ENCODE results near the gene NBL1. TPM values are rescaled to one million over a fixed set of nuclear protein-coding genes. Genes with fewer than 3 reads are reported as not detected.

The NBL1 gene
- total and polyA plus RNA-seq, 10 of the 15 experiments (the other 5 are each of a cell fraction or from before 2014, with no cell fraction given), result 0.13 to 2.4 (median 0.81) TPM; not detected in 1

DNA sequence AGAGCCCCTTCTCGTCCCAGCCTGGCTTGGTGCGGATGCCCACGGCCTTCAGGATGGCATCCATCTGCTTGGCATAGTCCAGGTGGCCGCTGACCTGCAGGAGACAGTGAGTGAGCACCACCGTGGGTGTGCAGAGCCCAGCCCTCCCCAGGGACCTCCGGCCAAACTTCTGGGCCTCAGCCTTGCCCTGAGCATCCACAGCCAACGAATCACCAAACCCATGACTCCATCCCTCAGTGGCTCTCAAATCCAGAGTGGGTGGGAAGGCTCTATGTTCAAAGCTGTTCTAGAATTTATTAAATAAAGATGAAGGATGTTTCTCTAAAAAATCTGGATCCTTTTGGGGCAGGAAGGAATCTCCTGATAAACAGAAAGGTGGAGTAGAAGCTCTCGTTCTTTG, 39.2 kb downstream of the NBL1 start (continued):
- TF ChIP-seq E2F8 (IDR thresholded peaks at IDR 0.05; ENCODE audit: low read depth, partially characterized antibody), result no peak
- TF ChIP-seq ZNF384 (IDR thresholded peaks at IDR 0.05; ENCODE audit: borderline replicate concordance, low read depth, low read length), result no peak

GRCh38 chr1:19684677-19685076, 40.6 kb downstream of the NBL1 start:
- Histone ChIP-seq H3K4me2 (ENCODE audit: control insufficient read depth, insufficient read depth) (no peak overlapping the region), H3K27me3 (replicated peaks in 1 of 2; ENCODE audit: control insufficient read depth in 2 of 2, insufficient read depth in 2 of 2, low read length in 1 of 2) (no peaks in the 10 kb centered on the region), H3K9me3 (replicated peaks; ENCODE audit: control insufficient read depth, insufficient read depth, low read length) (peaks cover 9% of the 10 kb centered on the region; the same call in 2 of the 3 replicates), H3K4me1 (ENCODE audit: control insufficient read depth, insufficient read depth, low read length) (no peaks in the 10 kb centered on the region), H3K4me3 (no peak overlapping the region), H2AFZ (ENCODE audit: control insufficient read depth, low read depth, low read length) (no peak overlapping the region), H3K36me3 (ENCODE audit: control insufficient read depth in 2 of 2, insufficient read depth in 2 of 2, low read length in 1 of 2) (peaks cover 0 to 2% of the 10 kb centered on the region in 2 experiments; a peak in 1 of 4 replicates), H3K27ac (ENCODE audit: control insufficient read depth, insufficient read depth) (no peak overlapping the region), H3K79me2 (ENCODE audit: control insufficient read depth, insufficient read depth, low read length) (no peaks in the 10 kb centered on the region), H4K20me1 (ENCODE audit: control insufficient read depth, insufficient read depth) (no peaks in the 10 kb centered on the region), H3K9ac (ENCODE audit: control insufficient read depth, insufficient read depth, low read length) (no peak overlapping the region)
- ChIA-PET RAD21 (ENCODE audit: unreplicated experiment) (interaction anchor here (1.0 kb wide), 1 partner anchor 294 kb away, joined by 3 read pairs; no protein-coding TSS in a partner anchor), CTCF (interaction anchor here (0.9 to 3.1 kb wide), 4 partner anchors 20 to 31 kb away, joined by 3 to 11 read pairs (median 4); no protein-coding TSS in a partner anchor), POLR2A (no interaction called here), SMC1A (ENCODE audit: uncharacterized antibody, unreplicated experiment) (no interaction called here)
- intact Hi-C loops (cut with micrococcal nuclease; ENCODE audit: unreplicated experiment), result no loop called here
- BruUV-seq (replicated peaks), result no TSS peak
- in situ Hi-C loops (cut with MboI), result no loop called here
- WGBS (ENCODE audit: insufficient coverage, insufficient replicate concordance, low lambda C conversion rate, missing lambda C conversion rate), result 68% methylated on average over 2 of the region's 2 CpGs
- DNase-seq (ENCODE audit: low read depth, low spot score) (no peak), ATAC-seq (no peak), FAIRE-seq (no peak)
- TF ChIP-seq MEF2A (IDR thresholded peaks at IDR 0.05; ENCODE audit: insufficient read depth, low read depth, low read length) (no peak), CHD4 (IDR thresholded peaks at IDR 0.05) (no peak), ZNF217 (IDR thresholded peaks at IDR 0.05) (no peak), GATAD2B (conservative IDR thresholded peaks at IDR 0.05; ENCODE audit: low read depth) (no peak)

All from GM12878 (cell line).